NT2/D1 (cell line): Measurements from ENCODE around the gene DPH6.

Experiments used
- SUZ12 ChIP-seq: IDR thresholded peaks from 2 replicates; pipeline ENCODE4 v1.6.1; 2011; ENCODE audit not compliant: insufficient read length, insufficient read depth; ENCODE audit errors: extremely low read depth
- YY1 ChIP-seq: IDR thresholded peaks from 2 replicates; pipeline ENCODE4 v1.6.1; 2011; ENCODE audit not compliant: insufficient read length, insufficient read depth
- ZNF274 ChIP-seq: IDR thresholded peaks from 2 replicates; pipeline ENCODE4 v1.6.1; 2011; ENCODE audit warnings: mild to moderate bottlenecking, low read depth, low read length

- no peak for TF ChIP-seq YY1
- TF ChIP-seq ZNF274: no peak
- TF ChIP-seq SUZ12: no peak
These were observed 39.6 kb downstream of the DPH6 start for GRCh38 chr15:35506272-35506870.
